ENCODE data around the gene TRMO.
A peak's percentile ranks its signal among the peaks of the same experiment; 100 is the strongest.

Gene TRMO

GRCh38 chr9:97857606-97858392 is 64.5 kb downstream of the TRMO start:
- DNase-seq, result peak; percentile 68

DNA sequence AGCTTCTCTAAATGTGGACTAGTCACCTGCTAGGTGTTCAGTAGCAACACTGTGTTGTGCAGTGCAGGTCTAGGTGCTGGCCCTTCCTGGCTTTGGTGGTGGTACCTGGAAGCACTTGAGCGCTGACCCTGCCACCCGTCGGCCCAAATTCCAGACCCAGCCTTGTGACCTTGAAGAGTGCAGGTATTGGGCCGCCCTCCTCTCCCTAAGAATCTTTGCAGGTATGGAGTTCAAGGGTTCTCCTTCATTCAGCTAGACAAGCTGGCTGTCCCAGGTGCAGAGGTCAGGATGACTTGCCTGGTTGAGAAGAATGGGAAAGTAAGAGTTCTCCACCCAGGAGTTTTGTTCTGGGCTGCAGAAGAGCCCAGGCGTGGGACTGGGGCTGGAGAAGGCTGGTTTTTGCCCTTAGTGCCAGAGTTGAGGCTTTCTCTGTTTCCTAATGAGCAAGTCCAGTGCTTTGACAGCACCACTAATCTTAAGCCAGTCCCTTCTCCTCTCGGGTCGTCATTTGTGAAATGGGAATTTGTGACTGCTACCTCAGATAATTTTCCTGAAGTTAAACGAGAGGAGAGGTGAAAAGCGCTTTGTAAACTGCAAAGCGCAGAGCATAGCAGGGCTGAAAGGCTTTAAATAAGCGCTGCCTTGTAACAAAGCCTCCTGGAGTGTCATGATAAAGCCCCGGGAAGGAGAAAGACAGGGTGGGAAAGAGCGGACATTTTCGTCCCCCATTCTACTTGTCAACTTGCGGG is 65.3 kb downstream of the TRMO start:
- DNase-seq, result peak; percentile 50

DNA sequence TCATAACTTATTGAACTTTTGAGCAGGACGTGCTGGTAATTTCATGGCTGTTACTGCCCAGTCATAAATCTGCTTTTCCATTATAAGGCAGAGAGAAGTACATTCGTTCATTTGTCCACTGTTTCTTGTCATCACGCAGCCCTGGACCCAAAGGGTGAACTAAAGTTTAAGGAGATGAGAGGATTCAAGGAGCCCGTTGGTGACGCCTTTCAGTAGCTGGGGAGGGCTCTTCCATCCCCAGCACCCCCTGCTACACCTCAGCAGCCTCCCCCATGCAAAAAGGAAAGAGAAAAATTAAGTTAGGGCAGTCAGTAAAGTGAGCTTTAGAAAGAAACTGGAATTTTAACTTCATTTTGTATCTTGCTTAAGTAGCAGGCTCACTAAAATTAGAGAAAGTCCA is 66.4 kb downstream of the TRMO start:
- DNase-seq, result no peak

DNA sequence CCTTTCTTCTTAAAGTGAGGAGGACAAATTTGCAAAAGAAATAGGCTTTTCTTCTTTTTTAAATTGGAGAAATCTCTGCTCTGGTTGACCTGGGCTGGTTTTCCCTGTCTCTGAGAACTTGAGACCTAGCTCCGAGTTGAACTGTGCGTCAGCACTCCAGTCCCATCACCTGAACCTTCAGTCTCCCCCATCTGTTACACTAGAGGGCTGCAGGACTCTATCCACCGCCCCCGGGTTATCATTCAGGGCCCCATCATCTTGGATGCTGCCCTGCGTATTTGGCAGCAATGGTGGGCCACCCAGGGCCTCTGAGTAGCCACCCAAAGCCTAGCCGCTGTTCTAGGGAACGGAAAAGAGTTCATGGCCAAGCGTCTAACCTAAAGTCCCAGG is 66.8 kb downstream of the TRMO start:
- DNase-seq, result no peak

GRCh38 chr9:97854696-97855485 is 67.4 kb downstream of the TRMO start:
- peak; percentile 38 for DNase-seq

Data from retina (tissue), 1 donor.